Lower leg skin (tissue), 3 donors: Measurements from ENCODE around the gene TAF9B.

Experiments
- CTCF ChIP-seq, 3 donors: fragments of 450-650 bp; IDR thresholded peaks; one replicate each; pipeline ENCODE4 v1.5.1; 2016; ENCODE audit warnings: antibody characterized with exemption in 3 of 3, mild to moderate bottlenecking in 3 of 3, moderate library complexity in 2 of 3
- POLR2A ChIP-seq, 2 donors: fragments of 450-650 bp; IDR thresholded peaks; one replicate each; pipeline ENCODE4 v1.6.1; 2016 to 2017; ENCODE audit warnings: antibody characterized with exemption in 2 of 2, mild to moderate bottlenecking in 1 of 2, moderate library complexity in 1 of 2

- TF ChIP-seq CTCF (IDR thresholded peaks at IDR 0.05) (no peak), POLR2A (IDR thresholded peaks at IDR 0.05) (no peak)
Observed at GRCh38 chrX:78123190-78123589, 16.3 kb downstream of the TAF9B start.
